HCT116 (cell line): ENCODE data around the gene GPC4. TPM values are rescaled to one million over a fixed set of nuclear protein-coding genes. Genes with fewer than 3 reads are reported as not detected.

Source experiments
- ATAC-seq: fragments of 200-7000 bp; cut with Tn5 transposase; 2 replicates; pipeline ENCODE4 v1.9.1; 2020; ENCODE audit warnings: mild to moderate bottlenecking, moderate library complexity
- BruUV-seq: library from RNA; stranded (reverse); fragments of 400-500 nt; replicated peaks from 2 replicates; lab custom pipeline; 2021; lab: Mats Ljungman, UMichigan
- CTCF ChIA-PET: fragments of 300-600 bp; sonication (Branson Sonifier 250); formaldehyde crosslinking; loops from one replicate; lab custom pipeline; 2021; ENCODE audit warnings: antibody characterized with exemption; lab: Charles Lee
- POLR2A ChIA-PET: fragments of 300-600, 350-600 bp; sonication (Branson Sonifier 250); formaldehyde crosslinking; loops from one replicate; lab custom pipeline; 2021; ENCODE audit warnings: antibody characterized with exemption; lab: Charles Lee
- RAD21 ChIA-PET, 2 experiments: fragments of 300-600 bp; sonication (Branson Sonifier 250); formaldehyde crosslinking; loops; one replicate each; lab custom pipeline; 2023; ENCODE audit warnings: low total read pairs in 2 of 2; ENCODE audit not compliant: uncharacterized antibody in 2 of 2, unreplicated experiment in 2 of 2, low non-redundant PET in 1 of 2; lab: Charles Lee
- DNase-seq: peaks from one replicate; pipeline ENCODE4 v3.0.0-alpha.2; 2010; ENCODE audit warnings: low read depth, low spot score
- H2AFZ ChIP-seq: fragments of 200-600 bp; shearing (Covaris generic), sonication (generic); 2 replicates; pipeline ENCODE4 v1.6.1; 2017; ENCODE audit warnings: low read depth, mixed run types, mixed read lengths, antibody characterized with exemption, low read length; ENCODE audit not compliant: poor library complexity, severe bottlenecking
- H3K27ac ChIP-seq: 2 replicates; pipeline ENCODE4 v1.5.1; 2012; ENCODE audit warnings: low read depth, low read length
- H3K27me3 ChIP-seq: fragments of 200-600 bp; sonication (generic); 2 replicates; pipeline ENCODE4 v1.6.1; 2016; ENCODE audit warnings: mixed run types, low read length, mixed read lengths; ENCODE audit not compliant: insufficient read depth
- H3K36me3 ChIP-seq, 2 experiments: fragments of 200-500 bp in 1 of 2; fragments of 200-600 bp in 1 of 2; sonication (Bioruptor generic) in 1 of 2; sonication (generic) in 1 of 2; 2 replicates each; pipeline versions ENCODE4 v1.5.1 to v1.6.1; 2014 to 2016; ENCODE audit warnings: low read length in 2 of 2, inconsistent platforms in 1 of 2, mixed read lengths in 1 of 2, mixed run types in 1 of 2; ENCODE audit not compliant: insufficient read depth in 2 of 2, control insufficient read depth in 1 of 2
- H3K4me1 ChIP-seq, 2 experiments: fragments of 200-600 bp in 1 of 2; sonication (generic) in 1 of 2; 2 replicates each; pipeline versions ENCODE4 v1.5.1 to v1.6.1; 2012 to 2017; ENCODE audit warnings: low read length in 2 of 2, inconsistent platforms in 1 of 2, mild to moderate bottlenecking in 1 of 2, mixed read lengths in 1 of 2, mixed run types in 1 of 2, moderate library complexity in 1 of 2; ENCODE audit not compliant: insufficient read depth in 2 of 2, control insufficient read depth in 1 of 2
- H3K4me2 ChIP-seq: fragments of 200-600 bp; sonication (generic); 2 replicates; pipeline ENCODE4 v1.6.1; 2017; ENCODE audit warnings: mixed run types, low read length, mixed read lengths
- H3K4me3 ChIP-seq, 2 experiments: fragments of 200-600 bp in 1 of 2; sonication (generic) in 1 of 2; replicated peaks in 1 of 2; 2 replicates each; pipeline ENCODE4 v1.5.1; 2011 to 2016; ENCODE audit warnings: low read length in 2 of 2, control low read depth in 1 of 2, low read depth in 1 of 2, mild to moderate bottlenecking in 1 of 2, mixed read lengths in 1 of 2, mixed run types in 1 of 2
- H3K79me2 ChIP-seq: fragments of 200-600 bp; sonication (generic); 2 replicates; pipeline ENCODE4 v1.6.1; 2017; ENCODE audit warnings: mild to moderate bottlenecking, mixed run types, low read length, moderate library complexity, mixed read lengths; ENCODE audit not compliant: insufficient read depth
- H3K9ac ChIP-seq: fragments of 200-600 bp; sonication (generic); 2 replicates; pipeline ENCODE4 v1.6.1; 2016; ENCODE audit warnings: low read length, mixed read lengths
- H3K9me2 ChIP-seq: fragments of 200-600 bp; sonication (generic), shearing (Covaris generic); 2 replicates; pipeline ENCODE4 v1.6.1; 2017; ENCODE audit warnings: mixed run types, mild to moderate bottlenecking, moderate library complexity; ENCODE audit not compliant: insufficient read depth
- H3K9me3 ChIP-seq, 2 experiments: fragments of 200-500 bp in 1 of 2; fragments of 200-600 bp in 1 of 2; sonication (Bioruptor generic) in 1 of 2; sonication (generic) in 1 of 2; 2 replicates each; pipeline ENCODE4 v1.6.1; 2014 to 2017; ENCODE audit warnings: low read length in 2 of 2, mixed read lengths in 2 of 2, inconsistent platforms in 1 of 2, low read depth in 1 of 2, mild to moderate bottlenecking in 1 of 2, mixed run types in 1 of 2, moderate library complexity in 1 of 2; ENCODE audit not compliant: control insufficient read depth in 1 of 2, insufficient read depth in 1 of 2
- H4K20me1 ChIP-seq: fragments of 200-600 bp; sonication (generic), shearing (Covaris generic); 2 replicates; pipeline ENCODE4 v1.6.1; 2017; ENCODE audit warnings: mixed run types, mild to moderate bottlenecking, moderate library complexity; ENCODE audit not compliant: insufficient read depth
- ATF3 ChIP-seq: IDR thresholded peaks from 2 replicates; pipeline ENCODE4 v1.6.1; 2012
- CEBPB ChIP-seq: IDR thresholded peaks from 2 replicates; pipeline ENCODE4 v1.6.1; 2012; ENCODE audit warnings: low read depth
- CTCF ChIP-seq, 3 experiments: fragments of 200-600 bp in 1 of 3; sonication (generic) in 1 of 3; IDR thresholded peaks in 2 of 3; conservative IDR thresholded peaks in 1 of 3; 2 replicates each; pipeline ENCODE4 v1.5.1; 2012 to 2017; ENCODE audit warnings: low read depth in 2 of 3, low read length in 2 of 3, antibody characterized with exemption in 1 of 3, borderline replicate concordance in 1 of 3, control low read depth in 1 of 3, mild to moderate bottlenecking in 1 of 3, mixed read lengths in 1 of 3, mixed run types in 1 of 3, moderate library complexity in 1 of 3; ENCODE audit not compliant: insufficient read depth in 1 of 3
- EGR1 ChIP-seq: IDR thresholded peaks from 2 replicates; pipeline ENCODE4 v1.6.1; 2012; ENCODE audit warnings: low read depth
- ELF1 ChIP-seq: IDR thresholded peaks from 2 replicates; pipeline ENCODE4 v1.6.1; 2012; ENCODE audit warnings: low read depth, borderline replicate concordance
- EZH2phosphoT487 ChIP-seq: fragments of 200-600 bp; IDR thresholded peaks from 2 replicates; pipeline ENCODE4 v1.6.1; 2018; ENCODE audit warnings: antibody characterized with exemption, borderline replicate concordance
- FOSL1 ChIP-seq: IDR thresholded peaks from 2 replicates; pipeline ENCODE4 v1.6.1; 2012; ENCODE audit warnings: low read depth
- JUND ChIP-seq: IDR thresholded peaks from 2 replicates; pipeline ENCODE4 v1.6.1; 2012
- POLR2A ChIP-seq: IDR thresholded peaks from 2 replicates; pipeline ENCODE4 v1.7.0; 2011; ENCODE audit warnings: borderline replicate concordance; ENCODE audit not compliant: insufficient read depth, insufficient read length; ENCODE audit errors: extremely low read depth
- RAD21 ChIP-seq: IDR thresholded peaks from 2 replicates; pipeline ENCODE4 v1.6.1; 2012; ENCODE audit warnings: low read depth, mild to moderate bottlenecking
- SP1 ChIP-seq: IDR thresholded peaks from 2 replicates; pipeline ENCODE4 v1.6.1; 2012; ENCODE audit warnings: low read depth
- SRF ChIP-seq: IDR thresholded peaks from 2 replicates; pipeline ENCODE4 v1.6.1; 2012; ENCODE audit warnings: low read depth
- ZBTB33 ChIP-seq: IDR thresholded peaks from 2 replicates; pipeline ENCODE4 v1.6.1; 2011; ENCODE audit warnings: mild to moderate bottlenecking, low read length, moderate library complexity; ENCODE audit not compliant: insufficient replicate concordance; ENCODE audit errors: extremely low read depth
- ZFX ChIP-seq: fragments of 450-650 bp; IDR thresholded peaks from 2 replicates; pipeline ENCODE4 v1.6.1; 2017
- ZNF274 ChIP-seq: fragments of 200-500 bp; sonication (Bioruptor generic); IDR thresholded peaks from 2 replicates; pipeline ENCODE4 v1.6.1; 2014; ENCODE audit warnings: mild to moderate bottlenecking, low read depth, low read length, inconsistent platforms
- intact Hi-C: fragments of 100-400 bp; cut with micrococcal nuclease; formaldehyde crosslinking; loops from 2 replicates; pipeline ENCODE4 v1.10.0; 2022
- total RNA-seq: library from RNA; stranded (reverse); gene quantifications from one replicate; pipeline ENCODE4 v1.2.1, GENCODE V29; 2021; ENCODE audit not compliant: unreplicated experiment

GPC4 gene
- total RNA-seq, 1 experiment from 2014 or later, result 9.7 TPM

GRCh38 chrX:133359466-133359865, 55.8 kb downstream of the GPC4 start (continued):
- no peak for TF ChIP-seq JUND
- no peak for TF ChIP-seq RAD21
- no peak for TF ChIP-seq ELF1
- no peak for TF ChIP-seq SRF
- no peak for TF ChIP-seq CEBPB

GRCh38 chrX:133353233-133353632, 62.1 kb downstream of the GPC4 start:
- Histone ChIP-seq H2AFZ (no peak overlapping the region), H3K4me2 (no peak overlapping the region), H3K9me2 (no peaks in the 10 kb centered on the region), H4K20me1 (no peaks in the 10 kb centered on the region), H3K4me1 (no peaks in the 10 kb centered on the region), H3K36me3 (no peaks in the 10 kb centered on the region), H3K27me3 (no peaks in the 10 kb centered on the region), H3K9ac (no peak overlapping the region), H3K79me2 (no peaks in the 10 kb centered on the region), H3K9me3 (no peaks in the 10 kb centered on the region), H3K4me3 (no peak overlapping the region), H3K27ac (no peak overlapping the region)
- intact Hi-C loops, result no loop called here
- ChIA-PET RAD21 (no interaction called here), CTCF (no interaction called here), POLR2A (no interaction called here)
- BruUV-seq, result no TSS peak
- DNase-seq (no peak), ATAC-seq (no peak)
- TF ChIP-seq CTCF (IDR thresholded peaks at IDR 0.05 in 2 of 3, conservative IDR thresholded peaks at IDR 0.05 in 1 of 3; ENCODE audit: borderline replicate concordance in 1 of 3, insufficient read depth in 1 of 3, low read depth in 2 of 3, low read length in 2 of 3) (no peak), EGR1 (no peak), SP1 (no peak), ATF3 (no peak), FOSL1 (no peak), ZFX (no peak), ZBTB33 (no peak), ZNF274 (no peak), POLR2A (no peak), EZH2phosphoT487 (no peak)
